Astrocyte of the cerebellum (primary cell): Measurements from ENCODE around the gene DYNC1H1.

Experiments used
- DNase-seq: peaks from one replicate; pipeline ENCODE4 v3.0.0-alpha.2; 2011; ENCODE audit warnings: low read depth
- H3K4me3 ChIP-seq: 2 replicates; pipeline ENCODE4 v1.5.1; 2011; ENCODE audit warnings: mild to moderate bottlenecking, low read depth, low read length, moderate library complexity
- in situ Hi-C: cut with HindIII; loops from 2 replicates; pipeline ENCODE4 v1.10.0; 2017; ENCODE audit warnings: low sequenced_read_pairs
- TF ChIP-seq, protein P1 (sequence below): IDR thresholded peaks from 2 replicates; pipeline ENCODE4 v1.5.1; 2012; ENCODE audit warnings: low read length, low read depth, moderate library complexity, mild to moderate bottlenecking; ENCODE audit errors: missing control alignments

DYNC1H1 gene

GRCh38 chr14:102037686-102038085 is 73.3 kb downstream of the DYNC1H1 start:
- no peak for DNase-seq
- H3K4me3 ChIP-seq, result no peak overlapping the region
- in situ Hi-C loops, result loop anchor here (5.0 kb wide), 1 partner anchor 50 kb away; no protein-coding TSS in a partner anchor
- TF ChIP-seq, protein P1, sequence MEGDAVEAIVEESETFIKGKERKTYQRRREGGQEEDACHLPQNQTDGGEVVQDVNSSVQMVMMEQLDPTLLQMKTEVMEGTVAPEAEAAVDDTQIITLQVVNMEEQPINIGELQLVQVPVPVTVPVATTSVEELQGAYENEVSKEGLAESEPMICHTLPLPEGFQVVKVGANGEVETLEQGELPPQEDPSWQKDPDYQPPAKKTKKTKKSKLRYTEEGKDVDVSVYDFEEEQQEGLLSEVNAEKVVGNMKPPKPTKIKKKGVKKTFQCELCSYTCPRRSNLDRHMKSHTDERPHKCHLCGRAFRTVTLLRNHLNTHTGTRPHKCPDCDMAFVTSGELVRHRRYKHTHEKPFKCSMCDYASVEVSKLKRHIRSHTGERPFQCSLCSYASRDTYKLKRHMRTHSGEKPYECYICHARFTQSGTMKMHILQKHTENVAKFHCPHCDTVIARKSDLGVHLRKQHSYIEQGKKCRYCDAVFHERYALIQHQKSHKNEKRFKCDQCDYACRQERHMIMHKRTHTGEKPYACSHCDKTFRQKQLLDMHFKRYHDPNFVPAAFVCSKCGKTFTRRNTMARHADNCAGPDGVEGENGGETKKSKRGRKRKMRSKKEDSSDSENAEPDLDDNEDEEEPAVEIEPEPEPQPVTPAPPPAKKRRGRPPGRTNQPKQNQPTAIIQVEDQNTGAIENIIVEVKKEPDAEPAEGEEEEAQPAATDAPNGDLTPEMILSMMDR, result no peak

GRCh38 chr14:102039157-102039556 is 74.8 kb downstream of the DYNC1H1 start:
- DNase-seq, result no peak
- H3K4me3 ChIP-seq, result no peak overlapping the region
- in situ Hi-C loops, result loop anchor here (5.0 kb wide), 1 partner anchor 52 kb away; no protein-coding TSS in a partner anchor
- TF ChIP-seq, protein P1, result no peak

DNA sequence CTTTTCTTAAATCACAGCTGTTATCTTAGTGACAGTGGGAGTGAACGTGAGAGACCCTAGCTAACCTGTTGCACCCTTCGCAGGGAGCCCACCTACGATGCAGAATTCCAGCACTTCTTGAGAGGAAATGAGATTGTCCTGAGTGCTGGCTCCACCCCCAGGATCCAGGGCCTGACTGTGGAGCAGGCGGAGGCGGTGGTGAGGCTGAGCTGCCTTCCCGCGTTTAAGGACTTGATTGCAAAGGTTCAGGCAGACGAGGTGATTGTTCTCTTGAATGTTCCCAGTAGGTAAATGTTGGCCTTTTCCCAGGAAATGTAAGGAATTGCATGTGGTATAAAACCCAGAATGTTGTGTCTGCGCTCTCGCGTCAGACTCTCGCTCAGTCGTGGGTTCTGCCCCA is 75.8 kb downstream of the DYNC1H1 start:
- in situ Hi-C loops, result no loop called here
- no peak for DNase-seq
- no peak overlapping the region for H3K4me3 ChIP-seq
- TF ChIP-seq, protein P1, result no peak

DNA sequence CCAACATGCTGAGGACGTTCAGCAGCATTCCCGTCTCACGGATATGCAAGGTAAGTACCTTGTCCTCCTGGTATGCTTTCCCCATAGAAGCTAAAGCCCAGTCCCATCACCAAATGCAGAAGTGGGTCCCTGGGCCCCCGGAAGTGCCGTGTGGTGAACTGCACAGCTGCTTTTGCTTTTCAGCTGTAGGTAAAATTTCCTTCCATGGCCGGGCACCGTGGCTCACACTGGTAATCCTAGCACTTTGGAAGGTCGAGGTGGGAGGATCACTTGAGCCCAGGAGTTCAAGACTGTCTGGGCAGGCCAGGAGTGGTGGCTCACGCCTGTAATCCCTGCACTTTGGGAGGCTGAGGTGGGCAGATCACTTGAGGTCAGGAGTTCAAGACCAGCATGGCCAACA is 78.3 kb downstream of the DYNC1H1 start:
- no peak for DNase-seq
- TF ChIP-seq, protein P1, result no peak
- in situ Hi-C loops, result no loop called here
- H3K4me3 ChIP-seq, result no peak overlapping the region

GRCh38 chr14:102043251-102044025 is 79.1 kb downstream of the DYNC1H1 start:
- DNase-seq, result no peak
- H3K4me3 ChIP-seq, result no peak overlapping the region
- in situ Hi-C loops, result no loop called here
- TF ChIP-seq, protein P1, result no peak

GRCh38 chr14:102044566-102044965 is 80.2 kb downstream of the DYNC1H1 start:
- TF ChIP-seq, protein P1, result no peak
- DNase-seq, result no peak
- in situ Hi-C loops, result no loop called here

More at GRCh38 chr14:102044566-102044965, 80.2 kb downstream of the DYNC1H1 start:
- no peak overlapping the region for H3K4me3 ChIP-seq
